ENCODE measurements around the gene N4BP3.
A peak's percentile ranks its signal among the peaks of the same experiment; 100 is the strongest.
"Not testable (repeated sequence)": the region's sequence is repeated elsewhere in the genome, so short reads cannot be mapped to it uniquely, and the experiment has no call there.

Gene N4BP3, protein sequence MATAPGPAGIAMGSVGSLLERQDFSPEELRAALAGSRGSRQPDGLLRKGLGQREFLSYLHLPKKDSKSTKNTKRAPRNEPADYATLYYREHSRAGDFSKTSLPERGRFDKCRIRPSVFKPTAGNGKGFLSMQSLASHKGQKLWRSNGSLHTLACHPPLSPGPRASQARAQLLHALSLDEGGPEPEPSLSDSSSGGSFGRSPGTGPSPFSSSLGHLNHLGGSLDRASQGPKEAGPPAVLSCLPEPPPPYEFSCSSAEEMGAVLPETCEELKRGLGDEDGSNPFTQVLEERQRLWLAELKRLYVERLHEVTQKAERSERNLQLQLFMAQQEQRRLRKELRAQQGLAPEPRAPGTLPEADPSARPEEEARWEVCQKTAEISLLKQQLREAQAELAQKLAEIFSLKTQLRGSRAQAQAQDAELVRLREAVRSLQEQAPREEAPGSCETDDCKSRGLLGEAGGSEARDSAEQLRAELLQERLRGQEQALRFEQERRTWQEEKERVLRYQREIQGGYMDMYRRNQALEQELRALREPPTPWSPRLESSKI

DNA sequence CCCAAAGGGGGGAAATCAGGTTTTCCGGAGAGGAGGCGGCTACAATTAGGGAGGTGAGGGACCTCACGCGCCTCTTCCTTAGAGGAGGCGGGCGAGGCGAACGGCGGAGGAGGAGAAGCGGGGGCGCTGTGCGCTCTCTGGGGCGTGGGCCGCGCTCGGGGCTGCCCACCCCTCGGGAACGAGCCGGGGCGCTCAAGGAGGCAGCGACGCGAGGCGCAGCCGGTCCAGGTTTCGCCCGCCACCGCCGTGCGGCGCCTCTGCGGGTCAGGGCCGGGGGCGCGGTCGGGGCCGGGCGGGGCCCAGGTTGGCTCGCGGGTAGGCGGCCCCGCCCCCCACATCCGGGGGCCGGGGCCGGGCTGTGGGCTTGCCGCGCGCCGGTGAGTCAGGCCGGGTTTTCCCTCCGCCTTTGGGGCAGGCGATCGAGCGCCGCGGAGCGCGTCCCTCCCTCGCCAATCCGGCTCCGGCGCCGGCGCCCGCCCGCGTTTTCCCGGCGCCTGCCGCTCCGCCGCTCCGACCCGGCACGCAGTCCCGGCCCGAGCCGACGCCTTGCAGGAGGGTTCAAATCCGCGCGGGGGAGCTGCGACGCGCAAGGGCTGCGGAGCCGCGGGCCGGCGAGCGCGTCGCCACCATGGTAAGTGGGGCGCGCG lies at the start of gene N4BP3:
Gene N4BP3 (plus strand): TSS at position 392 of the 647 bp plus-strand sequence. CDS start 6,052 bp downstream, outside the sequence.
- DNase-seq = peak; percentile 28

DNA sequence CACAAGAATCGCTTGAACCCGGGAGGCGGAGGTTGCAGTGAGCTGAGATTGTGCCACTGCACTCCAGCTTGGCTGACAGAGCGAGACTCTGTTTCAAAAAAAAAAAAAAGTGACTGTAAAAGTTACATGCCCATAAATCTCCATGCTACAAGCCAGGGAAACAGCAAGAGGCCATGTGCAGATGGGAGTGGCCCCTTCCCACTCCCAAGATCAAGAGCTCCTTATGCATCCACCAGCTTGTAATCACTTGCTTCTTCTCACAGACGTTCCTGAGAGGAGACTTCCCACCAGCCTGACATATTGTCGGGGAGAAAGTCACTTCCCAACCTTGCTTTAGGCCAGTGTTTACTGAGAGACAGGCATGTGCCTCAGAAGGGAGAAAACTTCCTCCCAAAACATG lies 45.6 kb upstream of the N4BP3 start:
- no peak for DNase-seq

DNA sequence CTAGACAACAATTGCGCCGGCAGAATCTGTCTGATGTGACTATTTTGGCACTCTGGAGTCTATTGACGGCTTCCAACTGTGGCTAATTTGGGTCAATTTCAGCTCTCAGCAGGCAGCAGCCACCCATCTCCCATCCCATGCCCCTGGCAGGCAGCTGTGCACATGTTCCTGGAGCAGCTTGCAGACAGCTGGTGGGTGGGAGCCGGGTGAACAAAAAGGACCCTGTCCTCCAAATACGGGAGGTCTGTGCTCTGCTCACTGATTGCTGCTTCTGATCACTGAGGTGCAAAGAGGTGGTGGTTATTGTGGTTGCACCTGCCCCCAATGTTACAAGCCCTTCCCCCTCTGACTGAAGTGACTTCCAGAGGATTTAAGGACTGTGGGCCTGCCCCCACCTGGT lies 45.0 kb upstream of the N4BP3 start:
- peak; percentile 89 for DNase-seq

DNA sequence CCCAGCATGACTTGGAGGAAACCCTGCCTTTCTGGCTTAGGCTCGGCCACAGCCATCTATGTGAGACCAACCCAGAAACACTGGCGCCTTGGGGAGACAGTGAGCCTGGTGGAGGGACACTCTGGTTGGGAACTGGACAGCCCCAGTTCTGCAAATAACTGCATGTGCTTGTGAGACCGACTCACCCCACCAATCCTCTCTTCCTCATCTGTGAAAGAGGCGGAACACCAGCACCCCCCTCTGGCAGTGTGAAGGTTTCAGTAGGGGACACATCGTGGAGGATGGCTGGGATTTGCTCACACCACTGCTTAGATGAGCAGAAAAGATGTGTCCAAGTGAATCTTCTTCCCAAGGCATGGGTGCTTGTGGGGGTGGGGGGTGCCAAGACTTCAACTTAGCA lies 43.4 kb upstream of the N4BP3 start:
- DNase-seq = peak; percentile 58

DNA sequence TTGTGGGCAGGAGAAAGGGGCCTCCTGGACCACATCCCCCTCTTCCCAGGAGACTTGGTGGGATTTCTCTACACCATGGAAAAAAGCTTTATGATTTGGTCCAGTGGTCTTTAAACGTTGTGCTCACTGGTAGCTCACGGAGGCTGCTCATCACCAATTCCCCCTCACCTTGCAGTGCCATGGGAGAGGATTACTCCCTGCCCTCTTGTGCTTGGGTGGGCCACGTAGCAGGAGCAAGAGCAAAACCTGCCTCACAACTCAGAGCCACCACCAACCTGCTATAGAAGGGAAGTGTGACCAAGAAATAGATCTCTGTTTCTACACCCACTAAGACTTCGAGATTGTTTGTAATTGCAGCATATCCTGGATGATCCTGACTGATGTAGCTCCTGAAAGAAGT lies 42.2 kb upstream of the N4BP3 start:
- no peak for DNase-seq

DNA sequence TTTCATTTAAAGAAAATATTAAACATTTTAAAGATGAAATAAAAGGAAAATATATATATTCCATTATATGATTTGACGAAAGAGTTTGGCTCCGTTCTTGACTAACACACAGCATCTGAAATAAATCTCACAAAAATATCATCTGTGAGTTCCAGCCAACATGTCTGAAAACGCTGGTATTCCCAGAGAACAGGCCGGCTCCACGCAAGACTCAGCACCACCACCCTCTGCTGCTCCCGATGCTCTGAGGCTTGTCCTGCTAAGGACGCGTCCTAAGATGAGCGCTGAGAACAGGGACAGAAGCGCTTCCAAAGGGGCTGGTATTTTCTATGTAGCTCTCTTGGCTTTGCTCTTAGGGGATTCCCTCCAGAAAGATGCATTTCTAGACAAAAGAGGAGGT lies 40.6 kb upstream of the N4BP3 start:
- no peak for DNase-seq

DNA sequence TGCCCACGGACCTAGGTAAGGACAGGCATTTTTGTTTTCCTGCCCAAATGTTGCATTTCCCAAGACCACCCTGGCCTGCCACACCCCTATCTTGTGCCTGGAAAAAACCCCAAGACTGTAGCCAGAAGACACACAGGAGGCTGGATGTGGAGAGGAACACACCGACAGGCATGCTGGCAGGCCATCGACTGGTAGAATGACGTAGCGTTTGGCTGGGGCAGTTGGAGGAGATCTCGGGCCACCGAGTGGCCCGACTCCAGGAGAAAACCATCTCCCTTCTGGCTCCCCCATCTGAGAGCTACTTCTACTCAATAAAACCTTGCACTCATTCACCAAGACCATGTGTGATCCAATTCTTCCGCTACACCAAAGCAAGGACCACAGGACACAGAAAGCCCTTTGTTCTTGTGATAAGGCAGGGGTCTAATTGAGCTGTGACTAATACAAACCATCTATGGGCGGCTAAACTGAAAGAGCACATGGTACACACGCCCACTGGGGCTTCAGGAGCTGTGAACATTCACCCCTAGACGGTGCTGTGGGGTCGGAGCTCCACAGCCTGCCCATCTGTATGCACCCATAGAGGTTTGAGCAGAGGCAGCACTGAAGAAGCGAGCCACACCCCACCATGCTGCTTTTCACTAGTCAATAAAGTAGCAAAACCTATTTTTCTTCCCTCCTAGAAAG lies 38.9 kb upstream of the N4BP3 start:
- DNase-seq = no peak

DNA sequence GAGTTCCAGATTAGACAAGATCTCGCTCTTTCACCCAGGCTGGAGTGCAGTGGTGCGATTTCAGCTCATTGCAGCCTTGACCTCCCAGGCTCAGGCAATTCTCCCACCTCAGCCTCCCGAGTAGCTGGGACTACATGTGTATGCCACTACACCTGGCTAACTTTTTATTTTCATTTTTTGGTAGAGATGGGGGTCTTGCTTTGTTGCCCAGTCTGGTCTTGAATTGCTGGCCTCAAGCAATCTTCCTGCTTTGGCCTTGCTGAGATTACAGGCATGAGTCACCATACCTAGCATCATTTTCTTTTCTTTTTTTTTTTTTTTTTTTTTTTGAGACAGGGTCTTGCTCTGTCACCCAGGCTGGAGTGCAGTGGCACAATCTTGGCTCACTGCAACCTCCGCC lies 36.4 kb upstream of the N4BP3 start:
- not testable (repeated sequence) for DNase-seq

DNA sequence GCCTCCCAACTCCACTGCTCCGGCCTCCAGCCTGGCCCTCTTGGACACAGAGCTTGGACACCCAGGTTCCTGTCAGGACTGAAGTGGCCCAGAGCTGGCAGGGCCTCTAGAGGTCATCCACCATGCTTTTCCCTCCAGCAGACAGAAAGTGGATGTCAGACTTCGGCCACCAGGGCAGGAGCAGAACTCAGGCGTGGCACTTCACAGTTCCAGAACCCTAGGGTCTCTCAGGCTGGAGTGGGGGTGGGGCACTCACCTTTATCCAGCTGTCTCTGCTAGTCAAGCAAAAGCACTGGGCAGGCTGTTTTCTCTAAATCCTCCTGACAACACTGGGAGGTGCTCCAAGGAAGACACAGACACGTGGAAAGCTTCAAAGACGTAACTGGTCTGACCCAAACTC lies 35.6 kb upstream of the N4BP3 start:
- no peak for DNase-seq

DNA sequence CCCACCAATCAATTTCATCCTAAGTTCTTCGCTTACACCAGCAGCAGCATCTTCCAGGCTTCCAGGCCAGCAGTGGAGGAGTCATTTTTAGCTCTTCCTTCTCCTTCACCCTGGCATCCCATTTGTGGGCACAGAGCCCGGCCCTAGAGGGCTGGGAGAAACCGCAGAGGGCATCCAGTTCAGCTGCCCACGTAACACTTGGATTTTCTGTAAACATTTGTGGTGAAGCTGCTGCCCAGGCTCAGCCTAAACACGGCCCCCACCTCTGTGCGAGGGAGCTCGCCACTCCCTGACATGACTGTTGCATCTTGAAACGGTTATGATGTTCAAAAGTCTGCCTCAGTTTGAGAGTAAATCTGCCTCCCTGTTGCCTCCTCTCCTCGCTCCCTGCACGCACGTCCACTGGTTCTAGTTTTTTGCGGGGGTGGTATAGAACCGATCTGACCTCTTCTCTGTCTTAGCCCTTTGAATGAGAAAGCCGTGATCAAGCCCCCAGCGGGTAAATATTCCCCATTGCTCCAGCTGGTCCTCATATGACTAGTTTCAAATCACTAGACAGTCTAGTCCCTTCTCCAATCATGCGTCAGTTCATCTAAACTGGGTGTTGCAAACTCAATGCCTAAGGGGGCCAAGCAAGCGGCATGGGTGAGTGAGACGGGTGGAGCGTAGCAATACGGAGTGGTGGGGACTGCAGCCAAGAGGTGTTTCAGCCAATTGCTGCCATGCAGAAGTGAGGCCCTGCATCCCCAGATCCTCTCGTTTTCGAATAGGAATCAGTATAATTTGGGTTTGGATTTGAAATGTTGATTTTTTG lies 34.9 kb upstream of the N4BP3 start:
- no peak for DNase-seq

DNA sequence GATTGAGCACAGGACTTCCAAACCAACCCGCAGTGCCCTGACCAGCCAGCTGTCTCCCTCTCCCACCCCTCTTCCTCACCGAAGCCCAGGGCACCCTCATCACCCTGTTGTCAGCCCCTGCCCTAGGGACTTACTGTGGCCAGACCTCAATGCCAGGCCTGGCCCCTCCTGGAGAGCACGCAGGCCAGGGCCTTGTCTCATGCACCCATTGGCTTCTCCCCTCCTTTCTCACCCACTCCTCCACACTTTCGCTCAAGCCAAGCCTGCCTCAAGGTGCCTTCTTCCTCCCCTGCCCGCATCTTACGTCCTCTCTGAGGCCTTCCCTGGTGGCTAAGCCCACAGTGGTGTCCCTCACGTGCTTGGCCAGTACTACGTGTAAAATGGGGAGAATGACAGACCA lies 33.3 kb upstream of the N4BP3 start:
- no peak for DNase-seq

DNA sequence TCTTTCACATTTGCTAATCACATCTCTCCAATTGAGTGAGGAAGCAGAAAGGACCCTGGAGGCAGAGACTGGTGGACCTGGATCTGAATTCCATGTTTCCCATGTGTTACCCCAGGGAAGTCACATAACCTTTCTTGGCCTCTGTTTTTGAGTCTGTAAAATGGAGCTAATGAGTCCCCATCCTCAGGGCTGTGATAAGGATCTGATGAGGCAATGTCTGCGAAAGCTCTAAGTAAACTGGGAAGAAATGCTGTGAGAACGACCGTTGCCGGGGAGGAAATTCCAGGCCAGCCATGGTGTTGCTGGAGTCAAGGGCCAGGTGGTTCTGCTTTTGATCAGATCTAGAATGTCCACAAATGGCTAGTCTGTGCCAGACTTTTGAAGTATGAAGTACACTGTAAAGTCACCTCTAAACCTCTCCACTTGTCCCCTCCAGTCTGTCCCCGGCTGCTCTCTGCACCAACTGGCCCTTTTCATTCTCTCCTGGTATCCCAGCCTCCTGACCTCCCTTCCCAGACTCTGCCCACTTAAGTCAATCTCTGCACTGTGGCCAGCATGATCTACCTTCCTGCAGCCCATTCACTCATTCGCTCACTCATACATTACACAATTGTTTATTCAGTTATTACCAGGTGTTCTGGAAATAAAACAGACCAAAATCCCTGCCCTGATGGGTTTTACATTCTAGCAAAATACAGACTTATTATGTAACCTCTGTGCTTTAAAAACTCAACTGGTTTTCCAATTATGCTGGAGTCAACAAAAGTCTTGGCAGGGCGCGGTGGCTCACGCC lies 32.5 kb upstream of the N4BP3 start:
- DNase-seq = no peak

DNA sequence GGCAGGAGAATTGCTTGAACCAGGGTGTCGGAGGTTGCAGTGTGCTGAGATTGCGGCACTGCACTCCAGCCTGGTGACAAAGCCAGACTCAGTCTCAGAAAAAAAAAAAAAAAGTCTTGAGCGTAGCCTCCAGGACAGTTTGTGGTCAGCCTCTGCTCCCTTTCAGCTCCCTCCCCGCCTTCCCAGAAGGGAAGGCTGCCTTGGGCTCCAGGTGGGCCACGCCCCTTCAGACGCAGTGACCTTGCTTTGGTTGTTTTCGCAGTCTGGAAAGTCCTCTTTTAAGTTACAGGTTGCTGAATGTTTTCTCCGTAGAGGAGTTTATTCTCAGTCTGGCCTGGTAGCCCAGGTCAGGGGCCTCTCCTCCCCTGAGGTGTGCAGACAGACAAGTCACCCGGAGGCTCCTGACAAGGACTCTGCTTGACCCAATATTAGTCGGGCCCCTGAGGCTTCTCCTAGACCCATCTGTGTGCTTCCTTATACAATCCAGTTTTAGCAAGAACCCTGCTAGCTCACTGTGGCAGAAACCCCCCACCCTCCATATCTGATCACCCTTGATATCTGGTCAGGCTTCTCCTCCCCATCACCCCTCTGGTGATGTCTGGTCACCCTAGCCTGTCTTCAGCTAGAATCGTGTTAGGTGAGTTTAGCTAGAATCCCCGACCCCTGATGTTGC lies 31.6 kb upstream of the N4BP3 start:
- DNase-seq = no peak

DNA sequence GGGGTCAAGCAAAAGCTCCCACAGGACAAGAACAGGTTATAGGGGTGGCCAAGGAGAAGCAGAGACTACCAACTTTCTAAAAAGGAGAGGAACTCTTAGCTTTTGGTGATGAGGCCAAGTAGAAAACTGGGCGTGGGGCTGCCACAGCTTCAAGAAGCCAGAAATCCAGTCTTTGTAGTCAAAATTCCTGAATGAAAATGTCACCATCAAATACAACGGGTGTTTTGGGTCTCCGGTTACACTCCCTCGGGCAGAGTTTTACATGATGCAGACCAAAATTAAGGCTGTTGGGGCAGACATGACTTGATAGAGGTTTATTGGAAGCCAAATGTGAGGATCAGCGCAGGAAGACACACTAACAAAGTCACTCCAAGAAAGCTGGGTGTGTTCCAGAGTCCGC lies 29.4 kb upstream of the N4BP3 start:
- no peak for DNase-seq

DNA sequence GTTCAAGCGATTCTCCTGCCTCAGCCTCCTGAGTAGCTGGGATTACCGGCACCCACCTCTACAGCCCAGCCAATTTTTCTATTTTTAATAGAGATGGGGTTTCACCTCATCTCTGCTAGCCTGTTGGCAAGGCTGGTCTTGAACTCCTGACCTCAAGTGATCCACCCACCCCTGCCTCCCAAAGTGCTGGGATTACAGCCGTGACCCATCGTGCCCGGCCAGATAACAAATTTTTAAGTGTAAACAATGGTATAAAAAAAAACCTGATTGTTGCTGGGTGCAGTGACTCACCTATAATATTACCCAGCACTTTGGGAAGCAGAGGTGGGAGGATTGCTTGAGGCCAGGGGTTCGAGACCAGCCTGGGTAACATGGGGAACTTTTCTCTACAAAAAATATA lies 28.0 kb upstream of the N4BP3 start:
- no peak for DNase-seq

DNA sequence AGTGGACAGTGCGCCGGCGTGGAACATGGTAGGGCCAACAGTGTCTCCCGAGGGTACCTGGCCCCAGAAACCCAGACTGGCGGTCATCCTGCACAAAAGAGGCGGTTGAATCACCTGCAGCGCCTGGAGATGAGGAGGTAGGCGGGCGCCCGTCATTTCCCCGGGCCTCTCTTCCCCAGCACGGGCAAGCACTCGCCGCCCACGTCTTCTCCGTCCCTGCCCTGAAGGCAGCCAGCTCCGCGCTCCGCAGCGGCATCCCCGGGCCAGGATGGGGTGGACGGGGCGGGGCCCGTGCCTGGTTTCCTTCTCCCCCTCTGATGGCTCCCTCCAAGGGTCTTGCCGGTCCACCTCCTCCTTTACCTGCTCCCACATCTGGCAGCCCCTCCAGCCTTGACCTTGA lies 27.1 kb upstream of the N4BP3 start:
- DNase-seq = no peak

DNA sequence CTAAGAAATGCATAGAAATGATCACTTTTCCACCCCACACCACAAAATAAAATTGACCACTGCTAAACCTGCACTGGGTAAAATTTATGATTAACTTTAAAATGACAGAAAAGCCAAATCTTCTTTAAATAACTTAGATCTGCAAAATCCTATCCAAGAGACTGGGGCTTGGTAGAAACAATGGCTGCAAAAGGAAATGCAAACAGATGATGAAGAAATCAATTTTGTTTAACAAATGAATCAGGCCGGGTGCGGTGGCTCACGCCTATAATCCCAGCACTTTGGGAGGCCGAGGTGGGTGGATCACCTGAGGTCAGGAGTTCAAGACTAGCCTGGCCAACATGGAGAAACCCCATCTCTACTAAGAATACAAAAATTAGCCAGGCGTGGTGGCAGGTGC lies 26.1 kb upstream of the N4BP3 start:
- not testable (repeated sequence) for DNase-seq

DNA sequence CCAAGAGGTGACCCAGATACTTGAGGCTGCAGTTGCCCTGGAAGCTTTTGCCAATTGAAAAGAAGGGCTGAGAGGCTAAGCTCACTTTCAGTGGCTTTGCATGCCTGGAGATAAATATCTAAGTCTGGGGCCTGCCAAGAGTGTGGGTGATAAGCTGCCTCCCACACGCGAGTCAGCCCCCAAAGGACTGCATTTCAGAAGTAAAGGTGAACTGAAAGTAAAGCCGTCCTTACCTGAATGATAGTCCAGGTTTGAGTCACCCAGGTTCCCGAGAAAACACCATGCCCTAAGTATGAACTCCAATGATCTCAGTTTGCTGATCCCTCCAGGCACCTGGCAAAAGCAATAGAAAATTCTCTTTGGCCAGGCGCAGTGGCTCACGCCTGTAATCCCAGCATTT lies 22.5 kb upstream of the N4BP3 start:
- no peak for DNase-seq

DNA sequence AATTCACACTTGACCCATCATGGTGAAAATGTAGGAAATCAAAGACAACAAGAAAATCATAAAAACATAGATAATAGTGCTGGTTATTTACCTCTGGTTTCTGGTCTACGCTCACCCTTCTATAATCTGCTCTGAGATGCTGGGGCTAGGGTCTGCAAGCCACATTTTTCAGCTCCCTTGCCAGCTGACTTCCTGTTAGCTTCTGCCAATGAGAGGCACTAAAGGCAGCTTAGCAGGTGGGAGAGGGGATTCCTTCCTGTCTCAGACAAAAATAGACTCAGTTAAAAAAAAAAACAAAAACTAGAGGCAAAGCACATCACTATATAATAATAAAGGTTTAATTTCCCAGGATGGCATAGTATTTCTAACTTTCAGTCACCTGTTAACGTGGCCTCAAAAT lies 20.2 kb upstream of the N4BP3 start:
- no peak for DNase-seq

DNA sequence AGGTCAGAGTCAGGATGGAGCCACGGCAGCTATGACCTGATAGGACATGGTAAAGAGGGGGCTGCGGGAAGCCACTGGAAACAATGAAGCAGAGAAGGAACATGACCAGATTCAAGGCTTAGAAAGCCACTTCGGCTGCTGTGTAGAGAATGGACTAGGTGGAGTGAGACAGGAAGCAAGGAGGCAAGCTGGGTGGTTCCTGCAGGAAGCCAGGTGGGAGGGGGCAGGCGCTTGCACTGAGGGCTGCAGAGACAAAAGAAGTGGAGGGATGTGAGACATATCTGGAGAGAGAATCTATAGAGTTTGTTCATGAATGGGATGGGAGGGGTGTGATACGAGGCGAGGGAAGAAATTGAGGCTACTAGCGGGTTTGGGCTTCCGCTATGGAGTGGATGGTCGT lies 19.0 kb upstream of the N4BP3 start:
- no peak for DNase-seq

DNA sequence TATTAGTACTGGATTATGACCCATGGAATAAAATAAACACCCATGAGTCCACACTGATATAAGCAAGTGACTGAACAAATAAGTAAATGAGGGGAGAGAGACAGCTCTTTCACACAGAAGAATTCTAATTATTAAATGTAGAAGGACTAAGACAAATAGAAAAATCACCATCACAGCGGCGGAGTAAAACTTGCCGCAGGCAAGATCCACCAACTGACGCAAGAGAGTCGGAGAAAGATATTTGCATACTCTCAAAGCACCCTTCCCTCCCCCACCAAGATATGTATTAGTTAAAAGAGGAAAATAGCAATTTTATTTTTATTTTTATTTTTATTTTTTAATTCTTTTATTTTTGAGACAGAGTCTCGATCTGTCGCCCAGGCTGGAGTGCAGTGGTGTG lies 14.6 kb upstream of the N4BP3 start:
- DNase-seq = no peak

DNA sequence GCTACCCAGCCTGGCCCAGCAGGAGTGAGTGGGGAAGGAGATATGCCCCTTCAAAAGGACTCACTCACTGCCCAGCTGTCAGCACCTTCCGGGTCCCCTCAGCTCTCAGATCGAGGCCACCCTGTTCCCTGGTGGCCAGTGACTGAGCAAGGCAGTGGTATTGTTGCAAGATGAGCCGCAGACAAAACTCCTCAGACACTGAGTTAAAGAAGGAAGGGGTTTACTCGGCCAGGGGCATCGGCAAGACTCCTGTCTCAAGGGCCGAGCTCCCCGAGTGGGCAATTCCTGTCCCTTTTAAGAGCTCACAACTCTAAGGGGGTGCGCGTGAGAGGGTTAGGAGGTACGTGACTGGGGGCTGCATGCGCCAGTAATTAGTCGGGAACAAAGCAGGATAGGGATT lies 9.7 kb upstream of the N4BP3 start:
- no peak for DNase-seq

Measured in NCI-H1694 treated with DMSO at 0.1 percent for 48 hours (cell line).